Kidney capillary endothelial cell (primary cell): Measurements from ENCODE around the gene ZAP70.

Experiments
- DNase-seq: peaks from one replicate; pipeline ENCODE4 v3.0.0-alpha.2; 2018; ENCODE audit warnings: low spot score

Gene ZAP70

DNA sequence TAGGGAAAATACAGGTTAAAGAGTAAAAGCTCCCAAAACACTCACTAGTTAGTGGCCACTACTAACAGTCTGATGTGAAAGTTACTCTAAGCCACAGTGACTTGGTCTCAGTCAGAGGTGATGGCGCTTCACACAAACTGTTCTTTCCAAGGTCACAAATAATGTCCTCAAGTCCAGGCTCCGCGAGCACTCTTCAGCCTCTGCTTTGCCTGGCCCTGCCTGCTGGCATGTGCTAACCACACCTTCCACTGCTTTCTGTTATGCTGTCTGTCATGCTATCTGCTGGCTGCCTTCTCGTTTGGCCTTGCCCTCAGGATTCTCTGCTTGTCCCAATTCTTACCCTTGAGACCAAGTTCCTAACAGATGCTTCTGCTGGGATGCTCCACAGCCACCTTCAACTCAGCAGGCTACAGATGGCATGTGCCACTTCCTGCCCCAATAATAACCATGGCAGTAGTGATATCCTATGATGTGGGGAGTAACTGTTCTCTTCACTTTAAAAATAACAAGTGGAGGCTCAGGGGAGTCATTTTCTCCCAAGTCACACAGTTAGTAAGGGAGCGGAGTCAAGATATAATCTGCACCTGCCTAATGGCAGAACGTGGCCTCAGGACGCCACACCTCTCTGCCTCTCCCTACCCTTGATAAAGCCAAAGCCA lies 75.7 kb downstream of the ZAP70 start:
- no peak for DNase-seq
